Uterus (tissue), 4 donors: ENCODE results near the gene PIP5KL1. TPM values are rescaled to one million over a fixed set of nuclear protein-coding genes. Genes with fewer than 3 reads are reported as not detected.
A peak's percentile ranks its signal among the peaks of the same experiment; 100 is the strongest.

ENCODE experiments used
- DNase-seq, 2 donors: peaks; one replicate each; pipeline ENCODE4 v3.0.0-alpha.2; 2019 to 2020
- H3K27ac ChIP-seq, 2 donors: fragments of 200-600 bp; sonication (generic); 1 replicate in 1 of 2; 2 replicates in 1 of 2; pipeline ENCODE4 v1.5.1; 2016 to 2018
- H3K27me3 ChIP-seq, 2 donors: fragments of 200-600 bp; sonication (generic); one replicate each; pipeline ENCODE4 v1.5.1; 2018 to 2019; ENCODE audit warnings: control low read depth in 1 of 2
- H3K36me3 ChIP-seq, 2 donors: fragments of 200-600 bp; sonication (generic); one replicate each; pipeline ENCODE4 v1.5.1; 2019; ENCODE audit warnings: control low read depth in 1 of 2
- H3K4me1 ChIP-seq, 2 donors: fragments of 200-600 bp; sonication (generic); one replicate each; pipeline ENCODE4 v1.5.1; 2018 to 2019; ENCODE audit warnings: control low read depth in 1 of 2
- H3K4me3 ChIP-seq, 2 donors: fragments of 200-600 bp; sonication (generic); 1 replicate in 1 of 2; 2 replicates in 1 of 2; pipeline ENCODE4 v1.5.1; 2018 to 2019; ENCODE audit warnings: mild to moderate bottlenecking in 1 of 2
- H3K9me3 ChIP-seq, 2 donors: fragments of 200-600 bp; sonication (generic); one replicate each; pipeline ENCODE4 v1.5.1; 2019; ENCODE audit warnings: control low read depth in 1 of 2
- POLR2A ChIP-seq, 2 donors: fragments of 450-650 bp; IDR thresholded peaks; one replicate each; pipeline ENCODE4 v1.6.1; 2016; ENCODE audit warnings: antibody characterized with exemption in 2 of 2, mild to moderate bottlenecking in 1 of 2, moderate library complexity in 1 of 2
- intact Hi-C: fragments of 100-400 bp; cut with DNase I; formaldehyde crosslinking; loops from one replicate; pipeline ENCODE4 v1.15.1; 2023; ENCODE audit warnings: low total_unique reads
- total RNA-seq, 4 donors: library from RNA; depleted of rRNA in 3 of 4; stranded (reverse); fragments of >200 nt in 3 of 4; gene quantifications; one replicate each; pipeline versions ENCODE4 v1.1.0 to v1.2.4, GENCODE V29; 2014 to 2023
- TF ChIP-seq, protein P1 (sequence below), 4 experiments: fragments of 200-600 bp in 2 of 4; fragments of 450-650 bp in 2 of 4; sonication (generic) in 2 of 4; IDR thresholded peaks; one replicate each; pipeline ENCODE4 v1.5.1; 2016 to 2019; ENCODE audit warnings: antibody characterized with exemption in 4 of 4, mild to moderate bottlenecking in 2 of 4, moderate library complexity in 1 of 4
- donor health status: DM: yes; HTN: yes; CAD: no.

The PIP5KL1 gene
- total RNA-seq, 4 donors from 2014 or later = 2.9 to 11.3 (median 3.2) TPM; not detected in 1

DNA sequence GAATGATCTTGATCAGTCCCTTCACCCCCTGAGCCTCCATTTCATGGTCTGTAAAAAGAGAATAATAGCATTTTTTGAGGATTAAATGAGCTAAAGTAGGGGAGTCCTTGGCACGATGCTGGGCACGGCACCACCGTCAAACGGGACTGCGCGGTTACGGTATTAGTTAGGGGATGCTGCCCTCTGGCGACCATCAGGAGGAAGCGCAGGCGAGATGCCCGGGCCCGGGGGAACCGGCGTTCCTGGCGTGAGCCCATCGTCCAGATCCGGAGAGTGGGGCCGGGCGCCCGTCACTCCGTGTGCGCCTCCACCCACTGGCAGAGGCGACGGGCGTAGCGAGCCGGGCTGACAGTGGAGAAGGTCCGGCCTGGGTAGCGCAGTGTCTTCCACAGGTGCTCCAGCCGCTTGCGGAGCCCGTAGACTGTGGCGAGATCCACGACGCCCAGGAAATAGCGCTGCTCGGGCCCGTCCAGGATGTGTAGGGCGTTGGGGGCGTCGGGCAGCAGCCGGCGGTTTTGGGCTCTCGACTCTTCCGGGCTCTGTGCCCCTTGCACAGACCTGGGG is 8.9 kb downstream of the PIP5KL1 start:
- Histone ChIP-seq H3K27ac (no peak overlapping the region), H3K27me3 (peaks cover 0 to under 1% of the 10 kb centered on the region in 2 donors), H3K36me3 (no peaks in the 10 kb centered on the region), H3K4me3 (no peak overlapping the region), H3K4me1 (peaks cover 4 to 5% of the 10 kb centered on the region in 2 donors), H3K9me3 (no peaks in the 10 kb centered on the region)
- intact Hi-C loops = loop anchor here (5.0 to 10.0 kb wide), 2 partner anchors 324 to 417 kb away; no protein-coding TSS in a partner anchor
- no peak for TF ChIP-seq POLR2A (IDR thresholded peaks at IDR 0.05)
- TF ChIP-seq, protein P1, sequence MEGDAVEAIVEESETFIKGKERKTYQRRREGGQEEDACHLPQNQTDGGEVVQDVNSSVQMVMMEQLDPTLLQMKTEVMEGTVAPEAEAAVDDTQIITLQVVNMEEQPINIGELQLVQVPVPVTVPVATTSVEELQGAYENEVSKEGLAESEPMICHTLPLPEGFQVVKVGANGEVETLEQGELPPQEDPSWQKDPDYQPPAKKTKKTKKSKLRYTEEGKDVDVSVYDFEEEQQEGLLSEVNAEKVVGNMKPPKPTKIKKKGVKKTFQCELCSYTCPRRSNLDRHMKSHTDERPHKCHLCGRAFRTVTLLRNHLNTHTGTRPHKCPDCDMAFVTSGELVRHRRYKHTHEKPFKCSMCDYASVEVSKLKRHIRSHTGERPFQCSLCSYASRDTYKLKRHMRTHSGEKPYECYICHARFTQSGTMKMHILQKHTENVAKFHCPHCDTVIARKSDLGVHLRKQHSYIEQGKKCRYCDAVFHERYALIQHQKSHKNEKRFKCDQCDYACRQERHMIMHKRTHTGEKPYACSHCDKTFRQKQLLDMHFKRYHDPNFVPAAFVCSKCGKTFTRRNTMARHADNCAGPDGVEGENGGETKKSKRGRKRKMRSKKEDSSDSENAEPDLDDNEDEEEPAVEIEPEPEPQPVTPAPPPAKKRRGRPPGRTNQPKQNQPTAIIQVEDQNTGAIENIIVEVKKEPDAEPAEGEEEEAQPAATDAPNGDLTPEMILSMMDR (IDR thresholded peaks at IDR 0.05) = peak; percentile 96 to 98 (median 96)
- DNase-seq = peak; percentile 76 to 80

DNA sequence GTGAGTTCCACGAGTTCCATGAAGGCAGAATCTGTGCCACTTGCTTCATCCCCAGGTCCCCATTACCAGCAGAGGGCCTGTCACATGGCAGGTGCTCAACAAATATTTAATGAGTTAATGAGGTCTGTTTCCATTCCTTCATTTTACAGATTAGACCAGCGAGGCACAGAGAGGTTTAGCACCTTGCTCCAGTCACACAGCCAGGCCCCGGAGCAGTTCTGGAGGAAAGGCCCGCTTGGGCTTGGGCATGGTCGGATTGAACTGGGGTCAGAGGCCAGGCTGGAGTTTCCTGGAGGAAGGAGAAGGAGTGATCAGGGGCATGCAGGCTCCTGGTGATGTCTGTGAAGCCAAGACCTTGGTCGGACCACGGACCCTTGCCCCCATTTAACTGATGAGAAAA is 9.8 kb downstream of the PIP5KL1 start:
- no peak for DNase-seq
- Histone ChIP-seq H3K4me1 (peaks cover 4 to 5% of the 10 kb centered on the region in 2 donors), H3K36me3 (no peaks in the 10 kb centered on the region), H3K27ac (no peak overlapping the region), H3K9me3 (no peaks in the 10 kb centered on the region), H3K27me3 (no peaks in the 10 kb centered on the region), H3K4me3 (no peak overlapping the region)
- intact Hi-C loops = loop anchor here (5.0 to 10.0 kb wide), 2 partner anchors 323 to 416 kb away; no protein-coding TSS in a partner anchor
- TF ChIP-seq, protein P1 (IDR thresholded peaks at IDR 0.05) = no peak
- TF ChIP-seq POLR2A (IDR thresholded peaks at IDR 0.05) = no peak

DNA sequence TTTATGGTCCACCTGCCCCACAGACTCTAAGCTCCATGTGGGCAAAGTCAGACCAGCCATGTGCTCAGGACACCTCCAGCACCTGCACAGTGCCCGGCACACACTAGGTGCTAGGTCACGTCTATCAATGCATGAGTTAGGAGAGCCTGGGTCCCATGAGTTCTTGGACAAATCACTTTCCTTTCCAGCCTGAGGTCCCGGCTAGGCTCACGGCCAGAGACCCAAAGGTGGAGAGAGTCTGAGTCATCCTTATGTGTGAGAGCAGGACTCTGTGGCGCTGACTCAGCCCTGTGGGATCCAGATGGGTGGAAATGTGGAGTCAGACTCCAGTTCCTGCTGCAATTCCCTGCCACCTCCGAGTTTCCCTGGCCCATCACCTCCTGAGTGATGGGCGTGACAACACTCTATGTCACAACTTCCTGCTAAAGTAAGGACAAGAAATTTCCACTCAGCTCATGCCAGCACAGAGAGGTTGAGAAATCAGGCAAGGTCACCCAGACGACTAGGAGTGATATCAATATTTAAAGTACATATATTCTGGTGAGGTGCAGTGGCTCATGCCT is 11.2 kb downstream of the PIP5KL1 start:
- peaks cover 4 to 5% of the 10 kb centered on the region in 2 donors for H3K4me1 ChIP-seq
- TF ChIP-seq, protein P1 (IDR thresholded peaks at IDR 0.05) = no peak
- no peak for TF ChIP-seq POLR2A (IDR thresholded peaks at IDR 0.05)

DNA sequence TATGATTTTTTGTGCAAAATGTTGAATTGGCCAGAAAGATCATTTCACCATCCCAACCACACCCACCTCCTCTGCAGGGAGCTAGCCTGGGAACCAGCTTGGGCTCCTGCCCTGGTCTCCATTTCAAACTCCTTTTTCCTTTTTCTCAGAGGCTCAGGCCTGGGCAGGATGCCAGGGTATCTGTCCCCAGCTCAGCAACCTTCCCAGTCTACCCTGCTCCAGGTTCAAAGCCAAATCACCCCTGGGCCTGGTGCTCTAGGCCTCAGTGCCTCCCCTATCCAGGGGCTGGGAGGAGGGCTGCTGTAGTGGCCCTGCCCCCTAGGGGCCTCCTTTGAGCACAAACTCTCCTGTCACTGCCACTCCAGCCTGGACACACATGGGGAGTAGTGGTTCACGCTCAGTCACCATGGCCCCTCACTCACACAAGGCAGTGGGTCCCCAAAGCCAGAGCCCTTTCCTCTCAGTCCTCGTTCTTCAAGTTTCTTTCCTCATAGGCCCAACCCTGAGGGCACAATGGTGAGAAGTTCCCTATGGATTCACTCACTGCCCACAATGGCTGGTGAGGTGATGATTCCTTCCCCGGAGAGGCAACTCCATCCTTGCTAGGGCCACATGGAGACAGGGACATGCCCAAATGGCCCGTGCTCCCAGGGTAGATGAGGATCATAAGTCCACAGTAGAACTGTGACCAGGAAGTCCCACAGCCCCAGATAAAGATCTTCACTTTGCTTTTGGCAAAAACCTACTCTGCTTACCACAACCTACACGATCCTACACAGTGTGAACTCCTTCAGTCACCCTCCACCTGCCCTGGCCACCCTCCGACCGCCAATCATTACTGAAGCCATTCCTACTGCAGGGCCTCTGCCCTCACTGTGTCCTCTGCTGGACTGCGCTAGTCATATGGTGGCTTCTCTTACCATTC is 12.1 kb downstream of the PIP5KL1 start:
- peak overlapping the region; percentile 70 to 78 for H3K27ac ChIP-seq
- intact Hi-C loops = no loop called here
- no peak overlapping the region for H3K4me3 ChIP-seq
- no peak for DNase-seq
- H3K27me3 ChIP-seq = no peaks in the 10 kb centered on the region
- no peaks in the 10 kb centered on the region for H3K9me3 ChIP-seq
- H3K4me1 ChIP-seq = peaks cover 4 to 5% of the 10 kb centered on the region in 2 donors
- TF ChIP-seq POLR2A (IDR thresholded peaks at IDR 0.05) = no peak
- TF ChIP-seq, protein P1 (IDR thresholded peaks at IDR 0.05) = no peak
- no peaks in the 10 kb centered on the region for H3K36me3 ChIP-seq

More for the DNA sequence above, 11.2 kb downstream of the PIP5KL1 start:
- peak; percentile 84 to 94 for DNase-seq
- Histone ChIP-seq H3K4me3 (no peak overlapping the region), H3K9me3 (no peaks in the 10 kb centered on the region), H3K36me3 (no peaks in the 10 kb centered on the region), H3K27ac (peak overlapping the region; percentile 70 to 78), H3K27me3 (no peaks in the 10 kb centered on the region)
- intact Hi-C loops = no loop called here
